NCI-H1092 (cell line): ENCODE measurements around the gene TMEM40.
"Not testable (repeated sequence)": the region's sequence is repeated elsewhere in the genome, so short reads cannot be mapped to it uniquely, and the experiment has no call there.

Source experiments
- DNase-seq: peaks from one replicate; lab custom pipeline; 2025; lab: John Stamatoyannopoulos, UW

TMEM40 gene

GRCh38 chr3:12751571-12751970 is 7.5 kb downstream of the TMEM40 start:
- no peak for DNase-seq

- no peak for DNase-seq
Observed at GRCh38 chr3:12750658-12751071, 8.4 kb downstream of the TMEM40 start.

GRCh38 chr3:12750223-12750622 is 8.8 kb downstream of the TMEM40 start:
- DNase-seq, result no peak

GRCh38 chr3:12748477-12748876 is 10.6 kb downstream of the TMEM40 start:
- DNase-seq, result no peak

GRCh38 chr3:12746419-12746818 is 12.6 kb downstream of the TMEM40 start:
- no peak for DNase-seq

- no peak for DNase-seq
Observed at GRCh38 chr3:12744326-12744725, 14.7 kb downstream of the TMEM40 start.

- no peak for DNase-seq
Observed at GRCh38 chr3:12743583-12743982, 15.5 kb downstream of the TMEM40 start.

- DNase-seq, result no peak
Observed at GRCh38 chr3:12742330-12743107, 16.5 kb downstream of the TMEM40 start.

GRCh38 chr3:12741209-12741608 is 17.9 kb downstream of the TMEM40 start:
- no peak for DNase-seq

GRCh38 chr3:12737833-12738232 is 21.2 kb downstream of the TMEM40 start:
- DNase-seq, result no peak

GRCh38 chr3:12737319-12737718 is 21.7 kb downstream of the TMEM40 start:
- no peak for DNase-seq

- DNase-seq, result no peak
Observed at GRCh38 chr3:12734960-12735359, 24.1 kb downstream of the TMEM40 start.

- DNase-seq, result no peak
Observed at GRCh38 chr3:12733566-12733965, 25.5 kb downstream of the TMEM40 start.

- DNase-seq, result no peak
Observed at GRCh38 chr3:12730506-12731242, 28.4 kb downstream of the TMEM40 start.

GRCh38 chr3:12729051-12729651 is 29.9 kb downstream of the TMEM40 start:
- DNase-seq, result no peak

- DNase-seq, result no peak
Observed at GRCh38 chr3:12727937-12728336, 31.1 kb downstream of the TMEM40 start.

- no peak for DNase-seq
Observed at GRCh38 chr3:12727481-12727880, 31.6 kb downstream of the TMEM40 start.

- no peak for DNase-seq
Observed at GRCh38 chr3:12725436-12725835, 33.6 kb downstream of the TMEM40 start.

- DNase-seq, result no peak
Observed at GRCh38 chr3:12724794-12725193, 34.3 kb downstream of the TMEM40 start.

GRCh38 chr3:12723362-12723761 is 35.7 kb downstream of the TMEM40 start:
- DNase-seq, result not testable (repeated sequence)

GRCh38 chr3:12722226-12722625 is 36.8 kb downstream of the TMEM40 start:
- DNase-seq, result no peak

- DNase-seq, result peak; percentile 65
Observed at GRCh38 chr3:12719984-12720898, 38.8 kb downstream of the TMEM40 start.
